ENCODE measurements around the gene DOK5.

DNA sequence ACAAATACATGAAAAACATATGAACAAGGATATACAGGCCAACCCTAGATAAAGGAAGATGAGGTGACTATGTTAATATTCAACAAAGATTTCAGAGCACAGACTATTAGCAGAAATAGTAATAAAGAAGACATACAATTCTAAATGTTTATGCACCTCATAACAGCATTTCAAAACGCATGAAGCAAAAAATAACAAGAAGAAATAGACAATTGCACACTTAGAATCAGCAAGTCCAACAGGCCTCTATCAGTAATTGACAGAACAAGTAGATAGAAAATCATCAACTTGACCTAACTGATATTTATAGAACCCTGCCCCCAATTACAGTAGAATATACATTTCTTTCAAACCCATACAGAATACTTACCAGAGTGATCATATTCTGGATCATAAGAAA is 11.4 kb upstream of the DOK5 start:
- TF ChIP-seq, protein P1, sequence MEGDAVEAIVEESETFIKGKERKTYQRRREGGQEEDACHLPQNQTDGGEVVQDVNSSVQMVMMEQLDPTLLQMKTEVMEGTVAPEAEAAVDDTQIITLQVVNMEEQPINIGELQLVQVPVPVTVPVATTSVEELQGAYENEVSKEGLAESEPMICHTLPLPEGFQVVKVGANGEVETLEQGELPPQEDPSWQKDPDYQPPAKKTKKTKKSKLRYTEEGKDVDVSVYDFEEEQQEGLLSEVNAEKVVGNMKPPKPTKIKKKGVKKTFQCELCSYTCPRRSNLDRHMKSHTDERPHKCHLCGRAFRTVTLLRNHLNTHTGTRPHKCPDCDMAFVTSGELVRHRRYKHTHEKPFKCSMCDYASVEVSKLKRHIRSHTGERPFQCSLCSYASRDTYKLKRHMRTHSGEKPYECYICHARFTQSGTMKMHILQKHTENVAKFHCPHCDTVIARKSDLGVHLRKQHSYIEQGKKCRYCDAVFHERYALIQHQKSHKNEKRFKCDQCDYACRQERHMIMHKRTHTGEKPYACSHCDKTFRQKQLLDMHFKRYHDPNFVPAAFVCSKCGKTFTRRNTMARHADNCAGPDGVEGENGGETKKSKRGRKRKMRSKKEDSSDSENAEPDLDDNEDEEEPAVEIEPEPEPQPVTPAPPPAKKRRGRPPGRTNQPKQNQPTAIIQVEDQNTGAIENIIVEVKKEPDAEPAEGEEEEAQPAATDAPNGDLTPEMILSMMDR (IDR thresholded peaks at IDR 0.05; ENCODE audit: insufficient read depth, low read length, poor library complexity, severe bottlenecking) = no peak
- TF ChIP-seq EZH2phosphoT487 (conservative IDR thresholded peaks at IDR 0.05; ENCODE audit: low read length) = no peak

All from SU-DHL-6 (cell line).